ENCODE data around the gene SDR39U1.

GRCh38 chr14:24399999-24400718, 42.4 kb downstream of the SDR39U1 start:
- TF ChIP-seq POLR2A (IDR thresholded peaks at IDR 0.05; ENCODE audit: low read depth, low read length) = no peak
- TF ChIP-seq POLR2AphosphoS5 (IDR thresholded peaks at IDR 0.05; ENCODE audit: low read depth, low read length) = no peak
